DMS114 treated with DMSO at 0.1 percent for 48 hours (cell line): ENCODE results near the gene CUBN.
A peak's percentile ranks its signal among the peaks of the same experiment; 100 is the strongest.

ENCODE experiments used
- DNase-seq: peaks from one replicate; lab custom pipeline; 2025; ENCODE audit not compliant: unreplicated experiment; lab: John Stamatoyannopoulos, UW

Gene CUBN

GRCh38 chr10:16843252-16843870 lies 286.2 kb downstream of the CUBN start:
- DNase-seq: peak; percentile 86

- no peak for DNase-seq
Observed at GRCh38 chr10:16835228-16835627, 294.4 kb downstream of the CUBN start.

- DNase-seq: no peak
Observed at GRCh38 chr10:16832351-16833080, 297.1 kb downstream of the CUBN start.

- no peak for DNase-seq
Observed at GRCh38 chr10:16828701-16829175, 300.9 kb downstream of the CUBN start.

DNA sequence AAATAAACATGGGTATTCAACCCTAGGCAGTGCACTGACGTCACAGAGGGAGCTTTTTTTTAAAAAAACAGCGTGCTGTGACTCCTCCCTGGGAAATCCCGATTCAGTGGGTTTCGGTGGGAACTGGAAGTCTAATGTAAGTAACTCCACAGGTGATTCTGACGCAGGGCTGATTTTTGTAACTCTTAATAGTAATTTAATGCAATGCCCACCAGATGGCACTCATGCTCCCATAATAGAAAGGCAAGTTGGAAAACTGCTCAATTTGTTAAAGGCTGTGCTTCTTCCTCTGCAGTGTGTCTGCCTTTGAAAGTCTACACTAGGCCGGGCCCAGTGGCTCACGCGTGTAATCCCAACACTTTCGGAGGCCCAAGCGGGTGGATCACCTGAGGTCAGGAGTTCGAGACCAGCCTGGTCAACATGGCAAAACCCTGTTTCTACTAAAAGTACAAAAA lies 301.5 kb downstream of the CUBN start:
- DNase-seq: peak; percentile 80

DNA sequence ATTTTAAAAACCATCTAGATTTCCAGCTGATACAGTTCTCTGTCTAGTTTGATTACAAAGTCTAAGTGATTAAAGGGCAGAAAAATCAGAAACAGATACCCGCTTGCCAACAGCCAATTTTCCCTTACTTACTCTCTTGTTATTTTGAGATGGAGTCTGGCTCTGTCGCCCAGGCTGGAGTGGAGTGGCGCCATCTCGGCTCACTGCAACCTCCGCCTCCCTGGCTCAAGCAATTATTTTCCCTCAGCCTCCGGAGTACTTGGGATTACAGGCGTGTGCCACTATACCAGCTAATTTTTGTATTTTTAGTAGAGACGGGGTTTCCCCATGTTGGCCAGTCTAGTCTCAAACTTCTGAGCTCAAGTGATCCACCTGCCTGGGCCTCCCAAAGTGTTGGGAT lies 302.1 kb downstream of the CUBN start:
- peak; percentile 48 for DNase-seq

- no peak for DNase-seq
Observed at GRCh38 chr10:16822726-16823360, 306.8 kb downstream of the CUBN start.

- no peak for DNase-seq
Observed at GRCh38 chr10:16822027-16822426, 307.6 kb downstream of the CUBN start.

GRCh38 chr10:16820421-16820820 lies 309.2 kb downstream of the CUBN start:
- DNase-seq: no peak

- no peak for DNase-seq
Observed at GRCh38 chr10:16820018-16820417, 309.6 kb downstream of the CUBN start.

DNA sequence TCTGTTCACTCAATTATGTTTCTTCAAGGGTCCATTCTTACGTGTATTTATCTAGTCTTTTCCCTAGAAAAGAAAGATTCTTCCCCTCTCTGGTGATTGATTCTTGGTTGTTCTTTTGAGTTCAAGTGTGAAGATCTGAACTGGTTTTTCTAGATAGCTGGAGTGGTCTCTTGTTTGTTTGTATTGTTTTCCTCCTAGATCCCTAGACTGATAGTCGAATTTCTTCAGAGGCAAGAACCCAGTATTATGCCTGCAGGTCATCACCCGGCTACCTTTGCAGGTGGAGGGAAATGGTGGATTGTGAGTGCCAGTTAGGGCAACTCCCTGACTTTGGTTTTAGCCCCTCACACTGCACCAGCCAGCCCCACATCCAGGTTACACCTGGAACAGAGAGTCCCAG lies 310.2 kb downstream of the CUBN start:
- DNase-seq: no peak

- DNase-seq: no peak
Observed at GRCh38 chr10:16819026-16819425, 310.6 kb downstream of the CUBN start.

- DNase-seq: peak; percentile 99
Observed at GRCh38 chr10:16817125-16818019, 312.2 kb downstream of the CUBN start, which contains the start of gene RSU1. RSU1 (minus strand) TSS chr10:16817424; CDS start chr10:16817081, 343 bp downstream.

DNA sequence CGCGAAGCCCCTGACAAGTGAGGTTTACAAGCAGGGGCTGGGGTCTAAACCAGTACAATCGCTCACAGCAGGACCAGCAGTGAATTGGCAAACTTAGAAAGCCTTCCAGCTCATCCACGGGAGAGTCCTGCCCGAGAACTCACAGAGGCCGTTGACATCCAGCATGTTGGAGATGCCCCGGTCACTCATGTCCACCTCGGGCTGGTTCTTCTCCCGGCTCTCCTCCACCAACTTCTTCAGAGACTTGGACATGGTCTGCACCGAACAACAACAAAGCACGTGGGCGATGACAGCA lies 312.8 kb downstream of the CUBN start:
- no peak for DNase-seq

DNA sequence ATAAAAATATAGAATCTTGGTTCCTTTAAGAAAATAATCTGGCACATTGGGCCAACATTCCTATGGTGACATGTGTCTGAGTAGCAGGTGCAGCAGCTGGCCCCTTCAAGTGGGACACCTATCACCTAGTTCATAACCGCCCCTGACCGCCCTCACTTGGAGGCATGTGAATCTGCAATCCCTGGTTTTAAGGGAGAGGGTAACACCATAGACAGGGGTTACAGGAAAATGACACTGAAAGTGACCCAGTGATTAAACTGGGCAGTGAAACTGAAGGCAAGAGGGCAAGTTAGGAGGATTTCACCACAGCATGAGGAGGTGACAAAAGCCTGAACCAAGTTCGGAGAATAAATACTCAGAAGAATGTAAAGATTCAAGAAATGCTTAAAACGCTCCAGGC lies 313.4 kb downstream of the CUBN start:
- DNase-seq: no peak

- DNase-seq: no peak
Observed at GRCh38 chr10:16814012-16814411, 315.6 kb downstream of the CUBN start.

DNA sequence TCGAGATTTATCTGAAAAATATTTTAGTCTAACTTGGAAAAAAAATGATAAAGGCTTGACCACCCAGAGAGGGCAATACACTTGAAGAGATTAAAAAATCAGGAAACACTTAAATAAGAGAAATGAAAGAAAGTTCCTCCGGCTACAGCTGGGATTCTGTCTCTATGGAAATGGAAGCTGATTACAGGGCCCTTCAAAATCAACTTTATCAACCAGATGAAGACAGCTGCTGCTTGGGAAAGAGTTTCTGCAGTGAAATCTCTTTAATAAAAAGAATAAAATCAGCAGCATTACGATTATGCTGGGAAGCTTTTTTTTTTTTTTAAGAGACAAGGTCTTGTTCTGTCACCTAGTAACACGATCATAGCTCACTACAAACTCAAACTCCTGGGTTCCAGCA lies 316.9 kb downstream of the CUBN start:
- no peak for DNase-seq

- no peak for DNase-seq
Observed at GRCh38 chr10:16811765-16812164, 317.8 kb downstream of the CUBN start.

GRCh38 chr10:16811292-16811691 lies 318.3 kb downstream of the CUBN start:
- DNase-seq: no peak

DNA sequence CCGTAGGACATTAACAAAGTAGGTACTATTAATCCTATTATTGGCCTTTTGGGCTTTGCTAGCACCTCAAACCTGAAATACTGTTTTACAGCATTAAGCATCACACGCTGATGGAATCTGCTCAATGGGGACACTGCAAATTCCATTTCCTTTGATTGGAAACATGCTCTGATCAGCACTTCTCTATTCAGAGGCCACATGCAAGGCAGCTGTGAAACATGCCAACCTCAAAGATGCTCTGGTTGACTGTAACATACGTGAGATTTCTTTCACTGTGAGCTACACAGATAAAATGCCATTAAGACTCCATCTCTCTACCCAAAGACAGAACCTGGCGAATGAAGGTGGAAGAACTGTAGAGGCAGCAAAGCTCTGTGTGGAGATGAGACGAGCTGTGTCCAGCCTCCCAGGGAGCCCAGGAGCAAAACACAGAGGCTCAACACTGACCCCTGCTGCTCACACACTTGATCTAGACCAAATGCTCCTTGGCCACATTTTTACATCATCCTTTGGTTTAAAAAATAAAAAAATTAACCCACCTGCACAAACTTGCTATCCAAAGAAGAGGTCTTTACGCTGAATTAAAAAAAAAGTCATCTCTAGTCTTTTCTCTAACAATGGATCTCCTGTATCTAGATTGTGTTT lies 320.4 kb downstream of the CUBN start:
- DNase-seq: peak; percentile 24

GRCh38 chr10:16804123-16804522 lies 325.5 kb downstream of the CUBN start:
- DNase-seq: no peak
